GM12878 (cell line): ENCODE measurements around the gene KCTD12. TPM values are rescaled to one million over a fixed set of nuclear protein-coding genes. Genes with fewer than 3 reads are reported as not detected.

Experiments
- ATAC-seq: fragments of 200-7000 bp; cut with Tn5 transposase; 3 replicates; pipeline ENCODE4 v1.9.1; 2020; ENCODE audit warnings: mild to moderate bottlenecking, moderate library complexity
- BruUV-seq: library from RNA; stranded (reverse); fragments of 400-500 nt; replicated peaks from 2 replicates; lab custom pipeline; 2021; lab: Mats Ljungman, UMichigan
- CTCF ChIA-PET: fragments of 300-600 bp; sonication (Branson Sonifier 250); formaldehyde crosslinking; extraction: SDS; loops from one replicate; lab custom pipeline; 2021; ENCODE audit warnings: inconsistent platforms; lab: Yijun Ruan, JAX
- POLR2A ChIA-PET: fragments of 350-600 bp; formaldehyde crosslinking; extraction: SDS; loops from one replicate; lab custom pipeline; 2021; ENCODE audit warnings: inconsistent platforms; lab: Charles Lee
- RAD21 ChIA-PET: fragments of 300-600 bp; sonication (Branson Sonifier 250); formaldehyde crosslinking; loops from one replicate; lab custom pipeline; 2023; ENCODE audit warnings: antibody characterized with exemption; ENCODE audit not compliant: unreplicated experiment; lab: Charles Lee
- SMC1A ChIA-PET: fragments of 300-600 bp; sonication (Branson Sonifier 250); formaldehyde crosslinking; loops from one replicate; lab custom pipeline; 2023; ENCODE audit not compliant: unreplicated experiment, uncharacterized antibody; lab: Charles Lee
- DNase-seq: peaks from one replicate; pipeline ENCODE4 v3.0.0-alpha.2; 2011; ENCODE audit warnings: low read depth, low spot score
- FAIRE-seq: peaks from 3 replicates; lab custom pipeline; 2011; peaks lifted over from hg19 to GRCh38; lab: Jason Lieb, UNC
- H2AFZ ChIP-seq: 2 replicates; pipeline ENCODE4 v1.6.0; 2011; ENCODE audit warnings: low read depth, low read length, control low read depth; ENCODE audit not compliant: control insufficient read depth
- H3K27ac ChIP-seq: 2 replicates; pipeline ENCODE4 v1.5.1; 2011; ENCODE audit warnings: control low read depth; ENCODE audit not compliant: control insufficient read depth, insufficient read depth
- H3K27me3 ChIP-seq, 2 experiments: replicated peaks in 1 of 2; 2 replicates each; pipeline versions ENCODE4 v1.6.0 to v1.6.1; 2011; ENCODE audit warnings: low read length in 1 of 2; ENCODE audit not compliant: control insufficient read depth in 2 of 2, insufficient read depth in 2 of 2
- H3K36me3 ChIP-seq, 2 experiments: 2 replicates each; pipeline ENCODE4 v1.5.1; 2011; ENCODE audit warnings: low read length in 1 of 2; ENCODE audit not compliant: control insufficient read depth in 2 of 2, insufficient read depth in 2 of 2
- H3K4me1 ChIP-seq: 2 replicates; pipeline ENCODE4 v1.6.1; 2011; ENCODE audit warnings: mild to moderate bottlenecking, low read length, moderate library complexity, mixed read lengths; ENCODE audit not compliant: control insufficient read depth, insufficient read depth
- H3K4me2 ChIP-seq: 2 replicates; pipeline ENCODE4 v1.6.0; 2011; ENCODE audit warnings: control low read depth; ENCODE audit not compliant: control insufficient read depth, insufficient read depth
- H3K4me3 ChIP-seq: fragments of 200-600 bp; sonication (generic); 2 replicates; pipeline ENCODE4 v1.5.1; 2016
- H3K79me2 ChIP-seq: 2 replicates; pipeline ENCODE4 v1.6.0; 2011; ENCODE audit warnings: low read length; ENCODE audit not compliant: control insufficient read depth, insufficient read depth
- H3K9ac ChIP-seq: 2 replicates; pipeline ENCODE4 v1.8.0; 2011; ENCODE audit warnings: low read length, control low read depth, mixed read lengths; ENCODE audit not compliant: control insufficient read depth, insufficient read depth
- H3K9me3 ChIP-seq: replicated peaks from 3 replicates; pipeline ENCODE4 v1.5.1; 2011; ENCODE audit warnings: mild to moderate bottlenecking, low read length; ENCODE audit not compliant: control insufficient read depth, insufficient read depth
- H4K20me1 ChIP-seq: 2 replicates; pipeline ENCODE4 v1.6.0; 2011; ENCODE audit not compliant: control insufficient read depth, insufficient read depth
- CBX3 ChIP-seq: fragments of 200-600 bp; sonication (generic); IDR thresholded peaks from 2 replicates; pipeline ENCODE4 v1.6.1; 2016; ENCODE audit warnings: low read depth, borderline replicate concordance
- CHD2 ChIP-seq: IDR thresholded peaks from 2 replicates; pipeline ENCODE4 v1.6.1; 2011; ENCODE audit warnings: low read depth, low read length, improper control_type of control experiment, borderline replicate concordance
- EED ChIP-seq: sonication (generic); IDR thresholded peaks from 2 replicates; pipeline ENCODE4 v1.6.1; 2016; ENCODE audit warnings: antibody characterized with exemption, low read depth
- IKZF2 ChIP-seq, 2 experiments: fragments of 450-650 bp; IDR thresholded peaks; 2 replicates each; pipeline ENCODE4 v1.6.1; 2017; ENCODE audit warnings: mild to moderate bottlenecking in 2 of 2, moderate library complexity in 2 of 2
- IRF3 ChIP-seq: fragments of 450-650 bp; IDR thresholded peaks from 2 replicates; pipeline ENCODE4 v1.6.1; 2014; ENCODE audit warnings: mild to moderate bottlenecking
- KLF5 ChIP-seq: fragments of 450-650 bp; IDR thresholded peaks from 2 replicates; pipeline ENCODE4 v1.6.1; 2014; ENCODE audit warnings: mild to moderate bottlenecking; ENCODE audit not compliant: partially characterized antibody
- NKRF ChIP-seq: fragments of 450-650 bp; conservative IDR thresholded peaks from 2 replicates; pipeline ENCODE4 v1.6.1; 2017; ENCODE audit warnings: mild to moderate bottlenecking, moderate library complexity
- RCOR1 ChIP-seq: conservative IDR thresholded peaks from 2 replicates; pipeline ENCODE4 v1.6.1; 2012; ENCODE audit warnings: low read depth, low read length, improper control_type of control experiment
- SMARCA5 ChIP-seq: fragments of 450-650 bp; IDR thresholded peaks from 2 replicates; pipeline ENCODE4 v1.6.1; 2017; ENCODE audit warnings: mild to moderate bottlenecking
- USF1 ChIP-seq: IDR thresholded peaks from 2 replicates; pipeline ENCODE4 v1.6.1; 2011; ENCODE audit warnings: borderline replicate concordance, low read depth, mild to moderate bottlenecking, moderate library complexity, mixed read lengths, low read length; ENCODE audit not compliant: insufficient read depth; ENCODE audit errors: extremely low read length
- WRNIP1 ChIP-seq: IDR thresholded peaks from 2 replicates; pipeline ENCODE4 v1.6.1; 2011; ENCODE audit warnings: low read depth, low read length, improper control_type of control experiment, borderline replicate concordance
- ZBED1 ChIP-seq: IDR thresholded peaks from 2 replicates; pipeline ENCODE4 v1.6.1; 2016; ENCODE audit warnings: borderline replicate concordance
- ZNF207 ChIP-seq: fragments of 450-650 bp; IDR thresholded peaks from 2 replicates; pipeline ENCODE4 v1.6.1; 2014; ENCODE audit warnings: antibody characterized with exemption, mild to moderate bottlenecking, borderline replicate concordance
- ZNF622 ChIP-seq: fragments of 450-650 bp; IDR thresholded peaks from 2 replicates; pipeline ENCODE4 v1.6.1; 2017; ENCODE audit warnings: mild to moderate bottlenecking, inconsistent platforms
- WGBS: methylation state at CpG from one replicate; pipeline ENCODE4 v1.1.6; 2016; ENCODE audit warnings: low lambda C conversion rate; ENCODE audit not compliant: insufficient replicate concordance, insufficient coverage; ENCODE audit errors: missing lambda C conversion rate; 5-methylcytosine and 5-hydroxymethylcytosine counted together
- in situ Hi-C: fragments of 300-500 bp; cut with MboI; formaldehyde crosslinking; loops from 9 replicates; pipeline ENCODE4 v1.14.3; 2018; ENCODE audit warnings: mixed read lengths
- intact Hi-C: fragments of 100-400 bp; cut with micrococcal nuclease; formaldehyde crosslinking; loops from one replicate; pipeline ENCODE4 v1.14.2; 2022; ENCODE audit not compliant: unreplicated experiment
- polyA plus RNA-seq, 11 experiments: library from polyadenylated mRNA; depleted of rRNA in 4 of 11; unstranded in 6 of 11; stranded (reverse) in 5 of 11; fragments of >200 nt; fragmentation: Nextera tagmentation in 4 of 11; fragmentation: Illumina TruSeq in 1 of 11; extraction: Ambion mirVana in 4 of 11; extraction: Trizol in 1 of 11; gene quantifications; 1 replicate in 1 of 11; 2 replicates in 10 of 11; pipeline versions ENCODE4 v1.2.1 to v1.2.3, GENCODE V29; 2011 to 2016; ENCODE audit warnings: inconsistent platforms in 2 of 11, missing spikeins in 2 of 11, low read depth in 1 of 11
- total RNA-seq, 4 experiments: library from RNA; depleted of rRNA in 3 of 4; stranded (reverse); fragments of >200 nt in 3 of 4; fragmentation: Illumina TruSeq in 1 of 4; extraction: Trizol in 1 of 4; gene quantifications; 2 replicates each; pipeline versions ENCODE4 v1.2.1 to v1.2.3, GENCODE V29; 2013 to 2021

KCTD12 gene
- total and polyA plus RNA-seq, 10 of the 15 experiments (the other 5 are each of a cell fraction or from before 2014, with no cell fraction given) = 0.24 to 2.9 (median 0.92) TPM

GRCh38 chr13:76889254-76889653, 3.0 kb upstream of the KCTD12 start:
- Histone ChIP-seq H2AFZ (no peak overlapping the region), H3K4me3 (no peak overlapping the region), H3K36me3 (no peaks in the 10 kb centered on the region), H3K9ac (no peak overlapping the region), H3K27me3 (peaks cover 0 to 4% of the 10 kb centered on the region in 2 experiments; a peak in 2 of 4 replicates), H4K20me1 (no peaks in the 10 kb centered on the region), H3K79me2 (no peaks in the 10 kb centered on the region), H3K27ac (no peak overlapping the region), H3K4me2 (no peak overlapping the region), H3K4me1 (no peaks in the 10 kb centered on the region), H3K9me3 (no peaks in the 10 kb centered on the region; the same call in 2 of the 3 replicates)
- BruUV-seq = no TSS peak
- CTCF ChIA-PET = interaction anchor here (0.7 kb wide), 1 partner anchor 14 kb away, joined by 3 read pairs; no protein-coding TSS in a partner anchor
- intact Hi-C loops (no loop called here), in situ Hi-C loops (no loop called here)
- no peak for DNase-seq
- WGBS = 0% methylated on average over 1 of the region's 1 CpG
- SMC1A ChIA-PET = interaction anchor here (0.6 to 1.4 kb wide), 3 partner anchors 15 to 1140 kb away, joined by 3 to 5 read pairs (median 3); no protein-coding TSS in a partner anchor
- POLR2A ChIA-PET = no interaction called here
- no peak for TF ChIP-seq CHD2
- TF ChIP-seq ZBED1 = no peak
- TF ChIP-seq WRNIP1 = no peak
- ATAC-seq = no peak
- FAIRE-seq = no peak
- RAD21 ChIA-PET = interaction anchor here (1.0 kb wide), 1 partner anchor 15 kb away, joined by 3 read pairs; no protein-coding TSS in a partner anchor

GRCh38 chr13:76888421-76888820, 2.2 kb upstream of the KCTD12 start:
- 87% methylated on average over 1 of the region's 1 CpG for WGBS
- Histone ChIP-seq H4K20me1 (no peaks in the 10 kb centered on the region), H3K27me3 (peaks cover 0 to 4% of the 10 kb centered on the region in 2 experiments; a peak in 2 of 4 replicates), H3K4me2 (no peak overlapping the region), H3K79me2 (no peaks in the 10 kb centered on the region), H3K27ac (no peak overlapping the region), H3K4me1 (no peaks in the 10 kb centered on the region), H3K9ac (no peak overlapping the region), H3K36me3 (no peaks in the 10 kb centered on the region), H3K9me3 (no peaks in the 10 kb centered on the region; the same call in 2 of the 3 replicates), H3K4me3 (no peak overlapping the region), H2AFZ (no peak overlapping the region)
- no peak for ATAC-seq
- no TSS peak for BruUV-seq
- FAIRE-seq = no peak
- ChIA-PET RAD21 (interaction anchor here (1.0 to 1.9 kb wide), 2 partner anchors 14 to 15 kb away, joined by 3 to 11 read pairs; no protein-coding TSS in a partner anchor), POLR2A (no interaction called here), CTCF (interaction anchor here (0.6 to 1.4 kb wide), 2 partner anchors 15 to 185 kb away, joined by 3 to 4 read pairs; no protein-coding TSS in a partner anchor), SMC1A (interaction anchor here (0.7 to 1.4 kb wide), 2 partner anchors 15 to 1140 kb away, joined by 3 to 5 read pairs; no protein-coding TSS in a partner anchor)
- no peak for DNase-seq
- intact Hi-C loops (no loop called here), in situ Hi-C loops (no loop called here)
- no peak for TF ChIP-seq KLF5
- TF ChIP-seq EED = no peak
- no peak for TF ChIP-seq ZNF207
- no peak for TF ChIP-seq IKZF2 (IDR thresholded peaks at IDR 0.05)
- TF ChIP-seq USF1 = no peak
- TF ChIP-seq NKRF = no peak
- TF ChIP-seq RCOR1 = no peak
- no peak for TF ChIP-seq IRF3
- TF ChIP-seq ZNF622 = no peak
- no peak for TF ChIP-seq CBX3
- no peak for TF ChIP-seq SMARCA5
